Skin epidermis (tissue), 12 donors: ENCODE results near the gene PRR33.
A peak's percentile ranks its signal among the peaks of the same experiment; 100 is the strongest.

Experiments used
- H3K27ac ChIP-seq, 21 experiments: fragments of 200-600 bp; sonication (generic) in 11 of 21; one replicate each; pipeline ENCODE4 v1.5.0; 2020; ENCODE audit warnings: mild to moderate bottlenecking in 3 of 21, inconsistent platforms in 2 of 21, moderate library complexity in 2 of 21
- H3K4me3 ChIP-seq, 7 experiments: fragments of 200-600 bp; sonication (generic) in 2 of 7; one replicate each; pipeline ENCODE4 v1.5.0; 2020; ENCODE audit warnings: inconsistent platforms in 2 of 7, mild to moderate bottlenecking in 2 of 7, moderate library complexity in 1 of 7

PRR33 gene

GRCh38 chr11:1869427-1870325, 22.0 kb downstream of the PRR33 start:
- peak overlapping the region in 4 of 7 experiments; percentile 6 to 40 (median 10) for H3K4me3 ChIP-seq
- peak overlapping the region in 10 of 21 experiments; percentile 36 to 84 (median 60) for H3K27ac ChIP-seq

GRCh38 chr11:1868636-1869291, 22.9 kb downstream of the PRR33 start:
- Histone ChIP-seq H3K4me3 (peak overlapping the region in 2 of 7 experiments; percentile 17 to 40), H3K27ac (peak overlapping the region in 11 of 21 experiments; percentile 1 to 65 (median 52))

- Histone ChIP-seq H3K27ac (peak overlapping the region in 11 of 21 experiments; percentile 1 to 65 (median 52)), H3K4me3 (peak overlapping the region in 1 of 7 experiments; percentile 40)
Measured at GRCh38 chr11:1868056-1868635, 23.5 kb downstream of the PRR33 start.

GRCh38 chr11:1867381-1867780, 24.3 kb downstream of the PRR33 start:
- no peak overlapping the region for H3K4me3 ChIP-seq
- H3K27ac ChIP-seq: peak overlapping the region in 1 of 21 experiments; percentile 47

GRCh38 chr11:1866776-1867175, 24.9 kb downstream of the PRR33 start:
- Histone ChIP-seq H3K4me3 (no peak overlapping the region), H3K27ac (peak overlapping the region in 3 of 21 experiments; percentile 7 to 29 (median 8))

GRCh38 chr11:1866226-1866625, 25.5 kb downstream of the PRR33 start:
- H3K4me3 ChIP-seq: no peak overlapping the region
- peak overlapping the region in 3 of 21 experiments; percentile 7 to 29 (median 8) for H3K27ac ChIP-seq

GRCh38 chr11:1864831-1865665, 26.6 kb downstream of the PRR33 start:
- H3K27ac ChIP-seq: peak overlapping the region in 16 of 21 experiments; percentile 39 to 85 (median 70)
- peak overlapping the region in 1 of 7 experiments; percentile 18 for H3K4me3 ChIP-seq

GRCh38 chr11:1864231-1864630, 27.5 kb downstream of the PRR33 start:
- Histone ChIP-seq H3K4me3 (peak overlapping the region in 1 of 7 experiments; percentile 18), H3K27ac (peak overlapping the region in 20 of 21 experiments; percentile 32 to 85 (median 69))

- Histone ChIP-seq H3K27ac (peak overlapping the region in 20 of 21 experiments; percentile 32 to 85 (median 69)), H3K4me3 (peak overlapping the region in 1 of 7 experiments; percentile 18)
Measured at GRCh38 chr11:1863352-1864216, 28.1 kb downstream of the PRR33 start.

- Histone ChIP-seq H3K4me3 (no peak overlapping the region), H3K27ac (peak overlapping the region in 14 of 21 experiments; percentile 19 to 85 (median 68))
Measured at GRCh38 chr11:1862588-1863351, 28.9 kb downstream of the PRR33 start.

GRCh38 chr11:1861435-1862411, 30.0 kb downstream of the PRR33 start:
- Histone ChIP-seq H3K4me3 (no peak overlapping the region), H3K27ac (no peak overlapping the region)

GRCh38 chr11:1860108-1860507, 31.6 kb downstream of the PRR33 start:
- H3K4me3 ChIP-seq: no peak overlapping the region
- H3K27ac ChIP-seq: no peak overlapping the region

- no peak overlapping the region for H3K4me3 ChIP-seq
- no peak overlapping the region for H3K27ac ChIP-seq
Measured at GRCh38 chr11:1859004-1859403, 32.7 kb downstream of the PRR33 start.

- no peak overlapping the region for H3K4me3 ChIP-seq
- no peak overlapping the region for H3K27ac ChIP-seq
Measured at GRCh38 chr11:1858576-1858975, 33.1 kb downstream of the PRR33 start.

- no peak overlapping the region for H3K4me3 ChIP-seq
- H3K27ac ChIP-seq: peak overlapping the region in 1 of 21 experiments; percentile 6
Measured at GRCh38 chr11:1858154-1858553, 33.5 kb downstream of the PRR33 start.

- Histone ChIP-seq H3K4me3 (no peak overlapping the region), H3K27ac (no peak overlapping the region)
Measured at GRCh38 chr11:1857064-1857463, 34.6 kb downstream of the PRR33 start.
